Stimulated activated CD4-positive, alpha-beta T cell treated with anti-CD3 and anti-CD28 coated beads, TNF-alpha, amount 100 ng/mL, for 24 hours (primary cell): ENCODE results near the gene AMOTL2.

Experiments
- DNase-seq, 3 experiments: peaks; one replicate each; pipeline ENCODE4 v3.0.0-alpha.2; 2020; ENCODE audit warnings: low read depth in 3 of 3

AMOTL2 gene

GRCh38 chr3:134315286-134316106, 58.8 kb downstream of the AMOTL2 start:
- DNase-seq: no peak

- no peak for DNase-seq
These were observed 59.5 kb downstream of the AMOTL2 start for GRCh38 chr3:134314588-134315285.

- no peak for DNase-seq
These were observed 60.2 kb downstream of the AMOTL2 start for GRCh38 chr3:134313847-134314587.

- DNase-seq: no peak
These were observed 61.1 kb downstream of the AMOTL2 start for GRCh38 chr3:134312873-134313846.

- DNase-seq: no peak
These were observed 62.0 kb downstream of the AMOTL2 start for GRCh38 chr3:134312072-134312872.

GRCh38 chr3:134311693-134312071, 62.6 kb downstream of the AMOTL2 start:
- DNase-seq: no peak

- DNase-seq: no peak
These were observed 63.0 kb downstream of the AMOTL2 start for GRCh38 chr3:134311265-134311664.

- no peak for DNase-seq
These were observed 64.1 kb downstream of the AMOTL2 start for GRCh38 chr3:134309987-134310700.

- DNase-seq: peak; percentile 62 to 75 (median 67)
These were observed 65.8 kb downstream of the AMOTL2 start for GRCh38 chr3:134308350-134308891.

- DNase-seq: no peak
These were observed 66.8 kb downstream of the AMOTL2 start for GRCh38 chr3:134307425-134307824.

GRCh38 chr3:134306320-134306719, 67.9 kb downstream of the AMOTL2 start:
- DNase-seq: no peak
